Limb (tissue), 2 donors: ENCODE results near the gene HOXC5.

ENCODE experiments used
- DNase-seq, 2 donors: peaks; one replicate each; pipeline ENCODE4 v3.0.0-alpha.2; 2016; ENCODE audit errors: extremely low spot score in 2 of 2

The HOXC5 gene

DNA sequence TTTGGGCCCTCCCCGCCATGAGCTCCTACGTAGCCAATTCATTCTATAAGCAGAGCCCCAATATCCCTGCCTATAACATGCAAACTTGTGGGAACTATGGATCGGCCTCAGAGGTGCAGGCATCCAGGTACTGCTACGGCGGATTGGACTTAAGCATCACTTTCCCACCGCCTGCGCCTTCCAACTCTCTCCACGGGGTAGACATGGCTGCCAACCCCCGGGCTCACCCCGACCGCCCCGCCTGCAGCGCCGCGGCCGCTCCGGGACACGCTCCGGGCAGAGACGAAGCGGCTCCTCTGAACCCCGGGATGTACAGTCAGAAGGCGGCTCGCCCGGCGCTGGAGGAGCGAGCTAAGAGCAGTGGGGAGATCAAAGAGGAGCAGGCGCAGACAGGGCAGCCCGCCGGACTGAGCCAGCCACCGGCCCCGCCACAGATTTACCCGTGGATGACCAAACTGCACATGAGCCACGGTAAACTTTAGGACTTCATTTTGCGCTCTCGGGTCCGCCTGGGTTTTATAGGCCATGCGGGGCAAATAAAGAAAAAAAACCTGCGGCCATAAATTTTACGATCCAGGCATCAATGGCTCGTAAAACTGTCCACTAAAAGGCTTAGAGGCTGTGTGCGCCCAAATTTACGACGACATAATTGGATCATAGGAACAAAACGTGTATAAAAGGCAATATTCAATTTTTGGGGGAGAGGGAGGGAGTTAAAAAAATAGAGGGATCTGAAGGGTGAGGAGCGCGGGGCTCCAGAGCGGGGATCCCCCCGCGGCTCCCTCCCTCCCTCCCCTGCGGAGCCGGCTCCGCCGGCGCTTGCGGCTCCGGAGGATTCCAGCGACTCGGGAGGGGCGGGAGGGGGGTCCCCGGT, 493 bp downstream of the HOXC5 start:
- DNase-seq, result peak in 1 of 2 donors; percentile 80

DNA sequence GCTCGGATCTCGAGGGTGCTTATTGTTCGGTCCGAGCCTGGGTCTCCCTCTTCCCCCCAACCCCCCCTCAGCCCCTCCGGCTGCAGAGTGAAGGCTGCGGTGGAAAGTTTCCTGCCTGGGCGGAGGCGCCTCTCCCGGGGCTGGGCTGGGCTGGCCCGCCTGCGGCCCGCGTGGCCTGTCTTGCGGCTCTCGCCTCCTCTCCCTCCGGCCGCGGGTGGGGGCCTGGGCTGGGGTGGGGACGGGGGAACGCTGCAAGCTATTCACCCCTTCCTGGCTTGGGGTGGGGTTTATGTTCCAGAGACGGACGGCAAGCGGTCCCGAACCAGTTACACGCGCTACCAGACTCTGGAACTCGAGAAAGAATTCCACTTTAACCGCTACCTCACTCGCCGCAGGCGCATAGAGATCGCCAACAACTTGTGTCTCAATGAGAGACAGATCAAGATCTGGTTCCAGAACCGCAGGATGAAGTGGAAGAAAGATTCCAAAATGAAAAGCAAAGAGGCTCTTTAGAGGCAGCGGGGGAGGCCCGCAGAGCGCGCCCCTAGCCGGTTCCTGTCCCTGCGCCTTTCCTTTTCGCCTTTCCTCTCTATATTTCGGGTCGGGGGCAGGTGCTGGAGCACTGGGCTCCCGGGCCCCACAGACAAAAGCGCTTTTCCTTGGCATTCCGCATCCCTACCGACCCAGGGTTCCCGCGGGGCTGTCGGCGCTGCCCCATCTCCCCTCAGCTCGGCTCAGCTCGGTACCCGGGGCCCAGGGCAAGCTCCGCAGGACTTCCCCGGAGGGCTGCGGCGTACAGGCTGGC, 1.3 kb downstream of the HOXC5 start:
- DNase-seq, result peak in 1 of 2 donors; percentile 78

- DNase-seq, result no peak
These were observed 2.0 kb downstream of the HOXC5 start for GRCh38 chr12:54034785-54035310.

DNA sequence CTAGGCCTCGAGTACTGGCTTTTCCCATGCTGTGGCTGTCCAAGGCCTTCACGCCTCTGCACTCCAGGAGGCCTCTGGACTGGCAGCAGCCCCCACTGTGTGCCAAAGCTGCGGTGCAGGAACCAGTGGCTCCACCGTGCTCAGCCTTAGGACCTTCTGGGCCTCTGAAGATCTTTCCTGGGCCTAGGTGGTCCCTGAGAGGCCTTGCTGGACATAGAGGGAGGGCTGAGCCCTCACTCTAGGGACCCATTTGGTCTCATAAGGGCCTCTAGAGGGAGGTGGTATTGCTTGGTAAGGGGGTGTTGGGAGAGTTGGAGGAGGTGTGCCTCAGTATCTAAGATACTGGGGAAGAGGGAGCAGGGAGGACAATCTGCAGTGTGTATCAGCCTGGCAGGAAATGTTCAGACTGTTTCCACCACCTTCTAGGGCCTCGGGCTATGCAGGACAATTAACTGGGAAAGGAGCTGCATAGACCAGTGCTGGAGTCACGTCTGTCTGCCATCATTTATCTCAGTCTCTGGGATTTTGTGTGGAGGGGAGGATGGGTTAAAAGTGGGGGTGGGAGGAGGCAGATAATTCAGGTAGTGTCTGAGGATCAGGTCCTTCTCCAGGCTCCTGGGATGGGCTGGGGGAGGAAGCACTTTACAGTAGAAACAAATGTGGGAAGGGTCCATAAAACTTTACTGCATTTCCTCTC, 2.9 kb downstream of the HOXC5 start:
- no peak for DNase-seq

GRCh38 chr12:54036620-54037359, 3.9 kb downstream of the HOXC5 start:
- peak in 1 of 2 donors; percentile 49 for DNase-seq

GRCh38 chr12:54037360-54038283, 4.8 kb downstream of the HOXC5 start:
- peak in 1 of 2 donors; percentile 46 for DNase-seq

- DNase-seq, result peak in 1 of 2 donors; percentile 47
These were observed 5.5 kb downstream of the HOXC5 start for GRCh38 chr12:54038284-54038870.

- DNase-seq, result peak in 1 of 2 donors; percentile 69
These were observed 6.1 kb downstream of the HOXC5 start for GRCh38 chr12:54038871-54039414.

DNA sequence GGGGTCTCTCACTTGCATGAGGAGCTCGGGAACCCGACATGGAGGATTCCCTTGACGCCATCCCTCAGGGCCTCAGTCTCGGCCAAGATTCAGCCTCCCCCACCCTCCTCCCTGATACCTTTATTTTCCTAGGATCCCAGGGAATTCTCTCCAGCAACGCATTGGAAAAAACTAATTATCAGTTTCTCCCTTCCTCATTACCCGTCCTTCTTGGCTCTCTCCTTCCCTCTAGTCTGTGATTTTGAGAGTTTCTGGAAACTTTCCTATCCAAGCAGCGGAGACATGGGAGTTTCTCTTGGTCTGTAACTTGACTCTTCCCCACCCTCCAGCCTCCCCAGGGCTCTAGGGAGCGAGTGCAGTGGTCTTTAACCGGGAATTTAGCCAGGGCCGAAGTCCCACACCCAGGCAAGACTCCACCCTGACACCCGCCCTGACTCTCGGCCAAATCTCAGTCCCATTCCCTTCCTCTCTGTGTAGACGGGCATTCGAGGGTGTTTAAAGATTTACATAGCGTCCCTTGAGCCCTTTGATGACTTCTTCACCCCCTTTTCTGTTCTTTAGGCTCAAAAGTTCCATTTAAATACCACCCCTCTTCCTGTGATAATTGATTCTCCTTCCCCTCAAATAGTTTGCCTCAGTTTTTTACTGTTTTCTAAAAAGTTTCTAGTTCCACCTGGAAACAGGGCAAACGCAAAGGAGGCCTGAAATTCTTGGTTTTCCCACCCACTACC, 6.7 kb downstream of the HOXC5 start:
- peak; percentile 72 to 80 for DNase-seq

DNA sequence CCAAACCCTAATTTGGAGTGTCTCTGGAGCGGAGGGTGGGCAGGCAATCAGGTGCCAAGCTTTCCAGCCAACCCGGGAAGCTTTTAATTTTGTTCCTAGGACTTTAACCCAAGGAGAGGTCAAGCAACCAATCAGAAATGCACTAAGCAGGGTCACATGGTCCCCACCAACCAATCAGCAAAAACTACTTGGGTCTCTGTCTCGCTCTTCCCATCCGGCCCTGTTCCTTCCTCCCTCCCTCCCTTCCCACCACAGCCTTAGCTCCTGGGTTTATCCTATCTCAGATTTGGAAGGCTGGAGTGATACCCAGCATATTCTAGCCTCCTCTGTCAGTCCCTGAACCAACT, 7.3 kb downstream of the HOXC5 start:
- DNase-seq, result peak in 1 of 2 donors; percentile 56

DNA sequence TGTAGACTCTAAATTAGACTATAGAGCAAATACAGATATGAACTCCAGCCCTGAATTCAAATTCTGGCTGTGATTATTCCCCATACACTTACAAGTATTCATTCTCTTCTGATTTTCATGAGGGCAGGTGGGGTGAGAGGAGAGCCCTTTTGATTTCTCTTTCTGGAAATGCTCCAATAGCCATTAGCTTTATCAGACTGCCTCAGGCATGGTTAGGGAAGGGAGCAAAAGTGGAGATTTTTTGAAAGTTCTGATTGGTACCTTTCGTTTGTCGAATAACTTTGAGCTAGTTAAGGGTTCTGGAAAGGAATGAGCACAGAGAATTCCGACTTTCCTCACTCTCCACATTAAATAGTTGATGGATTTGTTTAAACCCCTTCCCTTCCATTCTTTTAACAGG, 7.8 kb downstream of the HOXC5 start:
- DNase-seq, result no peak

- DNase-seq, result no peak
These were observed 8.3 kb downstream of the HOXC5 start for GRCh38 chr12:54041097-54041690.

- DNase-seq, result peak in 1 of 2 donors; percentile 14
These were observed 9.2 kb downstream of the HOXC5 start for GRCh38 chr12:54042033-54042432.

DNA sequence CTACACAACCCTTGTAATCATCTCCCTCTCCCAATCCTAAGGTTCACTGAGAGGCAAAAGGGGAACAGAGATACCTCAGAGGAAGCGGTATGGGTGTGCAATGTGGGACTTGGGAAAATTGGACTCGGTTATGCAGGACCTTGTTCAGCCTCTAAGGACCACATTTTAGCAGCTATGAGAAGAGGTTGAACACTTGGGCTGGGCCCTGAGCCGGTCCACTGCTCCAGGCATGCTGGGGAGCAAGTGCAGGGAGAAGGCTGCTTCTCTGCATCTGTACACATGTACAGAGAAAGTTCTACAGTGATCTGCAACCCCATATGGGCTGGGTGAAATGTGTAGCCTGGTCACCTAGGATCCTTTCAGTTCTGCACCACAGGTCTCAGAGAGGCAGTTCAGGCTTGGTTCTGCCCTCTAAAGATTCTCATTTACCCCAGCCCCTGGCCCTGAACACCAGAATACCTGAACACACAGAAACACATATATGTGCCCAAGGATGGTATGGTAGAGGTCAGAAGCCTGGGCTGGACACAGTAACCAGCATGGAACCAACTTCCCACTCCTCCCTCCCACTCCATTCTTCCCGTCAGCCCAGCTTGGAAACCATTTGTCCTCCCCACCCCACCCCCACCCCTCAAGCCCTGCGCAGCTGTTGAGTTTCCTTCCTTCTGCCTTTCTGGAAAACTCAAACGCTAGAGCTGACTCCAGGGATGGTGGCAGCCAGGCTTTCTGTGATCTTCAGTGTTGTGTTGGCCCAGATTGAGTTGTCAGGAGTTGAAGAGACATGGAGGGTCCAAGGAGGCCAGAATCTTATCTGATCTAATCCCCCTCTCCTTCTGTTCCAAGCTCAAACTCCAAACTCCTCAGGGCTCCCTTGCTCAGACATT, 10.4 kb downstream of the HOXC5 start:
- DNase-seq, result peak in 1 of 2 donors; percentile 64

DNA sequence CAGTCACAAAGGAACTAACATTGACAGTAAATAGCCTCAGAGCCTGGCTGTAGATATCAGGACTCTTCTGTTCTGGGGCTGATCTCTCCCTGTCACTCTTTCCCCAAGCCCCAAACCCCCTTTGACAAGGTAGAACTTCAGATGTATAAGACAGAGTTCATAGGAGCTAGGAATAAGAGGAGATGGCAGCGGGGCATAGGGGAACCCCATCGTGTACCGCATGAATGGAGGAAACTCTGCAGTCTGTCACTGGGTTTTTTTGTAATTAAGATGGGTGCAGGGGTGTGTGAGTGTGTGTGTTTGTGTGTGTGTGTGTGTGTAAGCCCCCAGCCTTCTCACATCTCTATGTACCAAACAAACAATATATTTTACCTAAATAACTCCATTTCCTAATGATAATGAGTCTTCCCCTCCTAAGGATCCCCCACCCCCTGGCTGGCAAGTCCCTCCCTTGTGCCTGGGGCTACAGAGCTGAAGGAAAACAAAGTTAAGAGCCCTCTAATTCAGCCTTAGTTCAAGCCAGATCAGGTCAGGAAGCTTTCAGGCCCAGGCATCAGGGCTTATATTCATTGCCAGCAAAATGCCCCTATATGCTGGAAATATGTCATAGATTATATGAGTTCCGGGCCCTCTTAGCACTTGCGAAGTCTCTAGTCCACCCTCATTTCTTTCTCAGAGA, 11.7 kb downstream of the HOXC5 start:
- no peak for DNase-seq

DNA sequence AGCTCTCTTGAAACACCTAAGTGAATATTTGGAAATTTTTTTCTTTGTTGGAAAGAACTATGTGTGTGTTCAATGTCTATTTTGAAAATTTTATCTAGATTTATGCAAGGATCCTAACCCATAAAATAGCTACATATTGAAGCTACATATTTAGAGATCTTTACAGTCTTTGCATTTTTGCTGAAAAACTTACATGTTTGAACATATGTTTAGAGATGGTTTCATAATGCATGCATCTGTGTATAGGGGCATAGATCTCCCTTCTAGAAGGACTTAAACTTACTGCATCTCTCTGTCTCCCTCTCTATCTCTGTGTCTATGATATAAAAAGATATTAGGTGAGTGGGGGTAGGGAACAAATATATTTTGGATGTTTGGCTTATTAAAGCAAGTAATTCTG, 12.6 kb downstream of the HOXC5 start:
- DNase-seq, result no peak
